ENCODE data around the gene MCOLN2.

DNA sequence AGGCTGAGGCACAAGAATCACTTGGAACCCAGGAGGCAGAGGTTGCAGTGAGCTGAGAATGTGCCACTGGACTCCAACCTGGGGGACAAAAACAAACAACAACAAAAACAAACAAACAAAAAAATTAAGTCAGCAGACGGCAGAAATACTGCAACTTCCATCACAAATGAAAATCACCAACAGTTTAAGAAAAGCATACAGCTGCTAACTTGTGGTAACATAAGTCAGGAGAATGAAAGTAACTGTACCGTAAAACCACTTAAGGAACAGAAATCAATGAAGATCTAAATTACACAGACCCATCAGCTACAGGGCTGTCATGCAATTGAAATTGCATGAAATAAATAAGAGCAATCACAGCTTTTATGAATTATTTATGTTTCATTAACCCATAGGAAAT lies 25.0 kb downstream of the MCOLN2 start:
- TF ChIP-seq, protein P1, sequence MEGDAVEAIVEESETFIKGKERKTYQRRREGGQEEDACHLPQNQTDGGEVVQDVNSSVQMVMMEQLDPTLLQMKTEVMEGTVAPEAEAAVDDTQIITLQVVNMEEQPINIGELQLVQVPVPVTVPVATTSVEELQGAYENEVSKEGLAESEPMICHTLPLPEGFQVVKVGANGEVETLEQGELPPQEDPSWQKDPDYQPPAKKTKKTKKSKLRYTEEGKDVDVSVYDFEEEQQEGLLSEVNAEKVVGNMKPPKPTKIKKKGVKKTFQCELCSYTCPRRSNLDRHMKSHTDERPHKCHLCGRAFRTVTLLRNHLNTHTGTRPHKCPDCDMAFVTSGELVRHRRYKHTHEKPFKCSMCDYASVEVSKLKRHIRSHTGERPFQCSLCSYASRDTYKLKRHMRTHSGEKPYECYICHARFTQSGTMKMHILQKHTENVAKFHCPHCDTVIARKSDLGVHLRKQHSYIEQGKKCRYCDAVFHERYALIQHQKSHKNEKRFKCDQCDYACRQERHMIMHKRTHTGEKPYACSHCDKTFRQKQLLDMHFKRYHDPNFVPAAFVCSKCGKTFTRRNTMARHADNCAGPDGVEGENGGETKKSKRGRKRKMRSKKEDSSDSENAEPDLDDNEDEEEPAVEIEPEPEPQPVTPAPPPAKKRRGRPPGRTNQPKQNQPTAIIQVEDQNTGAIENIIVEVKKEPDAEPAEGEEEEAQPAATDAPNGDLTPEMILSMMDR (IDR thresholded peaks at IDR 0.05), result no peak
- TF ChIP-seq POLR2A (IDR thresholded peaks at IDR 0.05), result no peak
